HEK293T (cell line): ENCODE results near the gene TNKS2.
"Not testable (repeated sequence)": the region's sequence is repeated elsewhere in the genome, so short reads cannot be mapped to it uniquely, and the experiment has no call there.

ENCODE experiments used
- CTCF ChIA-PET: fragments of 350-600 bp; formaldehyde crosslinking; extraction: SDS; loops from one replicate; lab custom pipeline; 2021; ENCODE audit warnings: antibody characterized with exemption, inconsistent platforms; lab: Yijun Ruan, JAX
- POLR2A ChIA-PET: fragments of 350-600 bp; formaldehyde crosslinking; extraction: SDS; loops from one replicate; lab custom pipeline; 2020; ENCODE audit warnings: antibody characterized with exemption, inconsistent platforms; lab: Yijun Ruan, JAX
- DNase-seq: peaks from one replicate; pipeline ENCODE4 v3.0.0; 2012; ENCODE audit warnings: mixed read lengths; ENCODE audit errors: extremely low spot score
- ARNT ChIP-seq: fragments of 450-650 bp; IDR thresholded peaks from 2 replicates; pipeline ENCODE4 v1.6.1; 2017; ENCODE audit warnings: mild to moderate bottlenecking
- BHLHE40 ChIP-seq: fragments of 450-650 bp; IDR thresholded peaks from 2 replicates; pipeline ENCODE4 v1.6.1; 2016; ENCODE audit warnings: mild to moderate bottlenecking, moderate library complexity, borderline replicate concordance
- CTBP1 ChIP-seq: fragments of 450-650 bp; IDR thresholded peaks from 2 replicates; pipeline ENCODE4 v1.6.1; 2016; ENCODE audit warnings: borderline replicate concordance
- ELF4 ChIP-seq: fragments of 450-650 bp; IDR thresholded peaks from 2 replicates; pipeline ENCODE4 v1.6.1; 2017; ENCODE audit warnings: antibody characterized with exemption
- FOXA1 ChIP-seq: fragments of 450-650 bp; IDR thresholded peaks from 2 replicates; pipeline ENCODE4 v1.6.1; 2016; ENCODE audit warnings: mild to moderate bottlenecking
- FOXK2 ChIP-seq: fragments of 450-650 bp; IDR thresholded peaks from 2 replicates; pipeline ENCODE4 v1.6.1; 2016; ENCODE audit warnings: mild to moderate bottlenecking
- FOXM1 ChIP-seq: fragments of 450-650 bp; IDR thresholded peaks from 2 replicates; pipeline ENCODE4 v1.6.1; 2017; ENCODE audit warnings: mild to moderate bottlenecking, borderline replicate concordance
- HDGF ChIP-seq: fragments of 450-650 bp; IDR thresholded peaks from 2 replicates; pipeline ENCODE4 v1.6.1; 2017; ENCODE audit warnings: antibody characterized with exemption, borderline replicate concordance
- L3MBTL2 ChIP-seq: fragments of 450-650 bp; conservative IDR thresholded peaks from 2 replicates; pipeline ENCODE4 v1.6.1; 2016; ENCODE audit warnings: mild to moderate bottlenecking
- LEF1 ChIP-seq: fragments of 450-650 bp; IDR thresholded peaks from 2 replicates; pipeline ENCODE4 v1.6.1; 2017; ENCODE audit warnings: mild to moderate bottlenecking, borderline replicate concordance
- NFRKB ChIP-seq: fragments of 450-650 bp; IDR thresholded peaks from 2 replicates; pipeline ENCODE4 v1.6.1; 2016; ENCODE audit warnings: mild to moderate bottlenecking, moderate library complexity
- SP1 ChIP-seq: fragments of 450-650 bp; IDR thresholded peaks from 2 replicates; pipeline ENCODE4 v1.6.1; 2017
- SUZ12 ChIP-seq: fragments of 450-650 bp; IDR thresholded peaks from 2 replicates; pipeline ENCODE4 v1.6.1; 2016; ENCODE audit warnings: mild to moderate bottlenecking
- TARDBP ChIP-seq: fragments of 450-650 bp; IDR thresholded peaks from 2 replicates; pipeline ENCODE4 v1.6.1; 2016
- ZNF384 ChIP-seq: fragments of 450-650 bp; IDR thresholded peaks from 2 replicates; pipeline ENCODE4 v1.6.1; 2016
- TF ChIP-seq, protein P1 (sequence below): fragments of 450-650 bp; IDR thresholded peaks from 2 replicates; pipeline ENCODE4 v1.6.1; 2016

The TNKS2 gene

DNA sequence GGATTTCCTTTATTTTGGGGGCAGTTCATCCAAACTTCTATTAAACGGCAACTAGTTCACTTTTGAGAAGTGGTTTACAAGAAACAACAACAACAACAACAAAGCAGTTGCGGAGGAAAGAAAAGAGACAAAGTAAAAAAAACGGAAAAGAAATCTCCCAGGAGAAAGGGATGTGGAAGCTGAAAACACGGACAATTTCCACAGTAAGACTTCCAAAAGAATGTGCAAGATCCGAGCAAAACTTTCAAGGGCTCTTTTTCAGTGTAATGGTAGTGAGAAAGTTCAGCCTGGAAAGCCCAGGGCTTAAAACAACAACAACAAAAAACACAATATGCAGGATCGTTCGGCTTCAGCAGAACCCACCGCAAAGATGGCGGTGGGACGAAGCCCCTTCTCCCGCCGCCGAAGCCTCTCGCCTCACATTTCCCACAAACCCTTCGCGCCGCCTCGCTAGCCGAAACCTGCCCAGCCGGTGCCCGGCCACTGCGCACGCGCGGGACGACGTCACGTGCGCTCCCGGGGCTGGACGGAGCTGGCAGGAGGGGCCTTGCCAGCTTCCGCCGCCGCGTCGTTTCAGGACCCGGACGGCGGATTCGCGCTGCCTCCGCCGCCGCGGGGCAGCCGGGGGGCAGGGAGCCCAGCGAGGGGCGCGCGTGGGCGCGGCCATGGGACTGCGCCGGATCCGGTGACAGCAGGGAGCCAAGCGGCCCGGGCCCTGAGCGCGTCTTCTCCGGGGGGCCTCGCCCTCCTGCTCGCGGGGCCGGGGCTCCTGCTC lies at the start of gene TNKS2:
Gene TNKS2, plus strand, starts transcription at position 553 of the 775 bp plus-strand sequence. CDS start 265 bp downstream, outside the sequence.
- POLR2A ChIA-PET, result interaction anchor here (0.7 to 1.6 kb wide), 16 partner anchors 9 to 133 kb away, joined by 3 to 8 read pairs (median 4); partner anchors contain the start of gene BTAF1
- DNase-seq, result peak; percentile 96
- TF ChIP-seq L3MBTL2 (peak; percentile 97), NFRKB (peak; percentile 76), FOXA1 (no peak), FOXK2 (no peak), ARNT (no peak), SUZ12 (no peak), ELF4 (no peak), TARDBP (no peak), BHLHE40 (no peak), FOXM1 (no peak), LEF1 (no peak), ZNF384 (no peak), SP1 (no peak), CTBP1 (no peak)
- TF ChIP-seq, protein P1, sequence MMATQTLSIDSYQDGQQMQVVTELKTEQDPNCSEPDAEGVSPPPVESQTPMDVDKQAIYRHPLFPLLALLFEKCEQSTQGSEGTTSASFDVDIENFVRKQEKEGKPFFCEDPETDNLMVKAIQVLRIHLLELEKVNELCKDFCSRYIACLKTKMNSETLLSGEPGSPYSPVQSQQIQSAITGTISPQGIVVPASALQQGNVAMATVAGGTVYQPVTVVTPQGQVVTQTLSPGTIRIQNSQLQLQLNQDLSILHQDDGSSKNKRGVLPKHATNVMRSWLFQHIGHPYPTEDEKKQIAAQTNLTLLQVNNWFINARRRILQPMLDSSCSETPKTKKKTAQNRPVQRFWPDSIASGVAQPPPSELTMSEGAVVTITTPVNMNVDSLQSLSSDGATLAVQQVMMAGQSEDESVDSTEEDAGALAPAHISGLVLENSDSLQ, result no peak
- CTCF ChIA-PET, result no interaction called here

DNA sequence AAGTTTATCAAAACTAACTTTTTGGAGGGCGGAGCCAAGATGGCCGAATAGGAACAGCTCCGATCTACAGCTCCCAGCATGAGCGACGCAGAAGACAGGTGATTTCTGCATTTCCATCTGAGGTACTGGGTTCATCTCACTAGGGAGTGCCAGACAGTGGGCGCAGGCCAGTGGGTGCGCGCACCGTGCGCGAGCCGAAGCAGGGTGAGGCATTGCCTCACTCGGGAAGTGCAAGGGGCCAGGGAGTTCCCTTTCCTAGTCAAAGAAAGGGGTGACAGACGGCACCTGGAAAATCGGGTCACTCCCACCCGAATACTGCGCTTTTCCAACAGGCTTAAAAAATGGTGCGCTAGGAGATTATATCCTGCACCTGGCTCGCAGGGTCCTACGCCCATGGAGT lies 48.6 kb upstream of the TNKS2 start:
- CTCF ChIA-PET, DNase-seq, POLR2A ChIA-PET: not testable (repeated sequence)

DNA sequence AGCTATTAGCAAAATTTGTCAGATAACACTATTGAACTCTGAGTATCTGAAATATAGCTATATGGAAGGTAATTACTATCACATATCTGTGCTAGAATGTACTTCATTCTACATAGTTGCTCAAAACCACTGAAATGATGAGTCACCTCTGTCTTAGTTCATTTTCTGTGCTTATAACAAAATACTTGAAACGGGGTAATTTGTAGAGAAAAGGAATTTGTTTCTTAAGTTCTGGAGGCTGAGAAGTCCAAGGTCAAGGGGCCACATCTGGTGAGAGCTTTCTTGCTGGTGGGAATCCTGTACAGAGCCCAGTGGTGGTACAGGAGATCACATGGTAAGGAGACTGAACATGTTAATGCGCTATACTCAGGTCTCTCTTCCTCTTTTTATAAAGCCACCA lies 41.9 kb upstream of the TNKS2 start:
- DNase-seq, result no peak
- ChIA-PET CTCF (no interaction called here), POLR2A (no interaction called here)
- no peak for TF ChIP-seq FOXM1
- no peak for TF ChIP-seq L3MBTL2
- TF ChIP-seq ZNF384, result no peak
- TF ChIP-seq NFRKB, result no peak
- no peak for TF ChIP-seq SUZ12
- TF ChIP-seq TARDBP, result no peak
- TF ChIP-seq CTBP1, result no peak
- TF ChIP-seq ELF4, result no peak
- TF ChIP-seq FOXA1, result no peak
- no peak for TF ChIP-seq BHLHE40
- TF ChIP-seq HDGF, result no peak

DNA sequence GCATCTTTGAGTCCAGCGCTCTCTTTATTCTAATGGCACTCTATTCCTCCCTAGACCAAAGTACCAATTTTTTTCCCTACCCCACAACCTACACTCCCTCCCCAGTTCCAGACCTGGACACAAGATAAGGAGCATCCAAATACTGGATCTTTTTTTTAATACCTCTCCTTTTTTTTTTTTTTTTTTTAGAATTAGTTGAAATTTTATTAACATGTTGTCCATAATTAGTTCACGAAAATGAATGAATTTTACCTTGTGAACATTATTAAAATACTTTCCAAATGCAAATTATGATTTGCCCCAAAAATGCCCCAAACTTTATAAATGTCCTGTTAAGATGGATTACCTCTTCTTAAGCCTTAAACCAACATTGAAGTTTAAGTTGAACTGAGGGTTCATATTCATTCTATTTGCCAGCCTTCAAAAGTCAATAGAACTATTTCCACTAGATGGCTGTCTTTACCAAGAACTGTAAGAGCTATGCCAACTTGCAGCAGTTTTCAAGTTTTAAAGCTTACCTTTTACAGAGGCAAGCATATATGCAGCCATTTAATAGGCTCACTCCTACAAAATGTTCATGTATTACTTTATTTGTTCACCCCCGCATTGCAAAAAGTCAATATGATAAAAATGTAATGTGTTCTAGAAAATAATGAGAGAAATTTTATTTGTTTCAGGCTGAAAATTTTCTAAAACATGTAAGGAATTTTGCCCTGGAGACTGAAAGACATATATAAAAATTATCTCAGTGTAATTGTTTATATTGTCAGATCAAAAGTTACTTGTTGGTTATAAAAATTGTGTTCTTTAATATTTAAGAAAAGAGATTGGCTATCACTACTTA lies 39.7 kb upstream of the TNKS2 start:
- CTCF ChIA-PET, result interaction anchor here (0.5 to 1.4 kb wide), 5 partner anchors 126 to 534 kb away, joined by 3 to 7 read pairs (median 4); partner anchors contain the start of genes BTAF1 and PPP1R3C
- POLR2A ChIA-PET, result no interaction called here
- TF ChIP-seq ELF4 (no peak), TARDBP (no peak), L3MBTL2 (no peak), CTBP1 (no peak), LEF1 (no peak), ZNF384 (no peak), ARNT (no peak), SP1 (no peak), FOXK2 (no peak), FOXA1 (no peak), BHLHE40 (no peak), SUZ12 (no peak), NFRKB (no peak), HDGF (no peak)
- TF ChIP-seq, protein P1, result no peak
- peak; percentile 21 for DNase-seq

DNA sequence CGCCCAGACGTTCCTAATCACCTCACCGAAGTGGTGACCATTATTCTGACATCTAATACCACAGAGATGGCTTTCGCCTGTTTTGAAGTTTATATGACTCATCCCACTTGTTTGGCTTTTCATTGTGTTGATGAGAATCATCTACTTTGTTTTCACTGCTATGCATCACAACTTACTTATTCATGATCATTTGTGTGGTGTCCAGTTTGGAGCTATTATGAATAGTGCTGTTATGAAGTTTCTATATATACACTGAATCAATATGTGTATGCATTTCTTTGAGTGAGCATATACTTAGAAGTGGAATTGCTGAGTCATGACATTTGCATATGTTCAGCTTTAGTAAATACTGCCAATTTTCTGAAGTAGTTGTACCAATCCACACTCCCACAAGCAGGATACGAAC lies 38.6 kb upstream of the TNKS2 start:
- ChIA-PET POLR2A (no interaction called here), CTCF (interaction anchor here (0.8 to 1.4 kb wide), 4 partner anchors 12 to 164 kb away, joined by 4 to 7 read pairs (median 4); partner anchors contain the start of gene BTAF1)
- no peak for TF ChIP-seq TARDBP
- TF ChIP-seq SUZ12, result no peak
- no peak for TF ChIP-seq FOXM1
- no peak for TF ChIP-seq NFRKB
- TF ChIP-seq, protein P1, result no peak
- no peak for DNase-seq

DNA sequence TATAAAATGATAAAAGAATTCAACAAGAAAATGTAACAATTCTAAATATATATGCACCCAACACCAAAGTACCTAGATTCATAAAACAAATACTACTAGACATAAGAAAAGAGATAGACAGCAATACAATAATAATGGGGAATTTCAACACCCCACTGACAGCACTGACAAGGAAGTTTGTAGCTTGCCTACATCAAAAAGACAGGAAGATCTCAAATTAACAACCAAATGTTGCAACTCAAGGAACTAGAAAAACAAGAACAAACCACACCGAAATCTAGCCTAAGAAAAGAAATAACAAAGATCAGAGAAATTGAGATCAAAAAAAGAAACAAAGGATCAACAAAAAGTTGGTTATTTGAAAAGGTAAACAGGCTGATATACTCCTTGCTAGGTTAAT lies 36.5 kb upstream of the TNKS2 start:
- TF ChIP-seq ZNF384, result no peak
- no peak for TF ChIP-seq LEF1
- no peak for TF ChIP-seq ELF4
- no peak for TF ChIP-seq FOXM1
- no peak for TF ChIP-seq FOXK2
- TF ChIP-seq NFRKB, result no peak
- no peak for TF ChIP-seq HDGF
- TF ChIP-seq TARDBP, result no peak
- TF ChIP-seq BHLHE40, result no peak
- TF ChIP-seq, protein P1, result no peak
- TF ChIP-seq FOXA1, result no peak
- no peak for TF ChIP-seq L3MBTL2
- no peak for TF ChIP-seq SUZ12
- no peak for TF ChIP-seq ARNT
- DNase-seq, result no peak
- ChIA-PET CTCF (no interaction called here), POLR2A (no interaction called here)
